Measurements from ENCODE around the gene ABTB2.

DNA sequence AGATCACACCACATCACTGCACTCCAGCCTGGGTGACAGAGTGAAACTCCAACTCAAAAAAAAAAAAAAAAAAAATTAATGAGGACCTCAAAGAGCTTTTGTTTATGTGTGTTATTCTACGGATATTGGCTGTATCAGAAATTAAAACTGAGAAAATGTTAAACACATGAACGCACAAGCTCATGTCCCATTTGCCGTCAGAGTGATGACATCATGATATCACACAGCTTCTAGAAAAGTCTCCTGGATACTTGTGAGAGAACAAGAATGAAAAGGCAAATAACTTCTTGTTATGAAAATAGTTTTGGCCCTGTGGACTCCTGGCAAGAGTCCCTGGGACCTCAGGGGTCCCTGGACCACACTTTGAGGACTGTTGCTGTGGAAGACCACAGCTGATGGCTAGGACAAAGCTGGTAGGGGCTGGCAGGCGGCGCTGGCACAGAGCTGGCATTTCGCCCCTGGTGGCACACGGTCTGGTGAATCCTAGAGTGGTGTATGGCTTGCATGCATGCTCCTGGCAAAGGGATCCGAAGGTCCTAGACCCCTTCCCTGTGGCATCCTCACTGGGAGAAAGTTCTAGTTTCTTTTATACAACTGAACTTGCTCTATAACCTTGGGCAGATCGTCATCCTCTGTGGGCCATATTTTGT, 178.7 kb downstream of the ABTB2 start:
- no peak for TF ChIP-seq POLR2A (IDR thresholded peaks at IDR 0.05)
- TF ChIP-seq, protein P1, sequence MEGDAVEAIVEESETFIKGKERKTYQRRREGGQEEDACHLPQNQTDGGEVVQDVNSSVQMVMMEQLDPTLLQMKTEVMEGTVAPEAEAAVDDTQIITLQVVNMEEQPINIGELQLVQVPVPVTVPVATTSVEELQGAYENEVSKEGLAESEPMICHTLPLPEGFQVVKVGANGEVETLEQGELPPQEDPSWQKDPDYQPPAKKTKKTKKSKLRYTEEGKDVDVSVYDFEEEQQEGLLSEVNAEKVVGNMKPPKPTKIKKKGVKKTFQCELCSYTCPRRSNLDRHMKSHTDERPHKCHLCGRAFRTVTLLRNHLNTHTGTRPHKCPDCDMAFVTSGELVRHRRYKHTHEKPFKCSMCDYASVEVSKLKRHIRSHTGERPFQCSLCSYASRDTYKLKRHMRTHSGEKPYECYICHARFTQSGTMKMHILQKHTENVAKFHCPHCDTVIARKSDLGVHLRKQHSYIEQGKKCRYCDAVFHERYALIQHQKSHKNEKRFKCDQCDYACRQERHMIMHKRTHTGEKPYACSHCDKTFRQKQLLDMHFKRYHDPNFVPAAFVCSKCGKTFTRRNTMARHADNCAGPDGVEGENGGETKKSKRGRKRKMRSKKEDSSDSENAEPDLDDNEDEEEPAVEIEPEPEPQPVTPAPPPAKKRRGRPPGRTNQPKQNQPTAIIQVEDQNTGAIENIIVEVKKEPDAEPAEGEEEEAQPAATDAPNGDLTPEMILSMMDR (IDR thresholded peaks at IDR 0.05), result no peak
- TF ChIP-seq POLR2AphosphoS5 (IDR thresholded peaks at IDR 0.05), result no peak
